SK-N-SH (cell line): Measurements from ENCODE around the gene CCDC74A. TPM values are rescaled to one million over a fixed set of nuclear protein-coding genes. Genes with fewer than 3 reads are reported as not detected.
A peak's percentile ranks its signal among the peaks of the same experiment; 100 is the strongest.

Experiments
- ELF1 ChIP-seq: IDR thresholded peaks from 2 replicates; pipeline ENCODE4 v1.4.0; 2012
- EP300 ChIP-seq, 2 experiments: IDR thresholded peaks; 2 replicates each; pipeline versions ENCODE4 v1.4.0 to v1.6.1; 2012; ENCODE audit warnings: borderline replicate concordance in 1 of 2, low read depth in 1 of 2, low read length in 1 of 2
- EZH2phosphoT487 ChIP-seq: fragments of 200-600 bp; sonication (generic); IDR thresholded peaks from 2 replicates; pipeline ENCODE4 v1.6.1; 2017; ENCODE audit warnings: low read depth, mixed run types, mild to moderate bottlenecking, antibody characterized with exemption, moderate library complexity, borderline replicate concordance
- FOSL2 ChIP-seq: IDR thresholded peaks from 2 replicates; pipeline ENCODE4 v1.4.0; 2012; ENCODE audit warnings: low read depth, mild to moderate bottlenecking, moderate library complexity, borderline replicate concordance
- FOXM1 ChIP-seq: IDR thresholded peaks from 2 replicates; pipeline ENCODE4 v1.4.0; 2012; ENCODE audit warnings: low read depth, mild to moderate bottlenecking
- GATA2 ChIP-seq: sonication (generic); formaldehyde crosslinking; IDR thresholded peaks from 2 replicates; pipeline ENCODE4 v1.5.0; 2020; ENCODE audit warnings: mild to moderate bottlenecking, missing genetic modification reagents
- MEF2A ChIP-seq: IDR thresholded peaks from 2 replicates; pipeline ENCODE4 v1.4.0; 2012; ENCODE audit warnings: low read depth, borderline replicate concordance
- SIN3A ChIP-seq: IDR thresholded peaks from 2 replicates; pipeline ENCODE4 v1.6.1; 2012; ENCODE audit warnings: low read depth, mild to moderate bottlenecking, low read length, moderate library complexity, borderline replicate concordance
- SMC3 ChIP-seq: IDR thresholded peaks from 2 replicates; pipeline ENCODE4 v1.6.1; 2012; ENCODE audit warnings: low read depth, low read length, improper control_type of control experiment
- polyA plus RNA-seq, 3 experiments: library from polyadenylated mRNA; depleted of rRNA; stranded (reverse); fragments of >200 nt; gene quantifications; 2 replicates each; pipeline ENCODE4 v1.2.3, GENCODE V29; 2012
- TF ChIP-seq, protein P1 (sequence below): IDR thresholded peaks from 2 replicates; pipeline ENCODE4 v1.6.1; 2012; ENCODE audit warnings: mild to moderate bottlenecking, low read depth, low read length, moderate library complexity
- TF ChIP-seq, protein P2 (sequence below): IDR thresholded peaks from 2 replicates; pipeline ENCODE4 v1.4.0; 2012; ENCODE audit warnings: low read depth, borderline replicate concordance
- TF ChIP-seq, protein P3 (sequence below): IDR thresholded peaks from 2 replicates; pipeline ENCODE4 v1.4.0; 2012; ENCODE audit warnings: low read depth
- TF ChIP-seq, protein P4 (sequence below): fragments of 150-350 bp; IDR thresholded peaks from 2 replicates; pipeline ENCODE4 v1.6.1; 2016; ENCODE audit warnings: mild to moderate bottlenecking, low read depth, low read length
- TF ChIP-seq, protein P5 (sequence below): fragments of 200-600 bp; sonication (generic); IDR thresholded peaks from 2 replicates; pipeline ENCODE4 v1.6.1; 2017; ENCODE audit warnings: antibody characterized with exemption, mild to moderate bottlenecking, moderate library complexity

The CCDC74A gene
- polyA plus RNA-seq, 1 of the 3 experiments (the other 2 are of a cell fraction) = 21.3 TPM

DNA sequence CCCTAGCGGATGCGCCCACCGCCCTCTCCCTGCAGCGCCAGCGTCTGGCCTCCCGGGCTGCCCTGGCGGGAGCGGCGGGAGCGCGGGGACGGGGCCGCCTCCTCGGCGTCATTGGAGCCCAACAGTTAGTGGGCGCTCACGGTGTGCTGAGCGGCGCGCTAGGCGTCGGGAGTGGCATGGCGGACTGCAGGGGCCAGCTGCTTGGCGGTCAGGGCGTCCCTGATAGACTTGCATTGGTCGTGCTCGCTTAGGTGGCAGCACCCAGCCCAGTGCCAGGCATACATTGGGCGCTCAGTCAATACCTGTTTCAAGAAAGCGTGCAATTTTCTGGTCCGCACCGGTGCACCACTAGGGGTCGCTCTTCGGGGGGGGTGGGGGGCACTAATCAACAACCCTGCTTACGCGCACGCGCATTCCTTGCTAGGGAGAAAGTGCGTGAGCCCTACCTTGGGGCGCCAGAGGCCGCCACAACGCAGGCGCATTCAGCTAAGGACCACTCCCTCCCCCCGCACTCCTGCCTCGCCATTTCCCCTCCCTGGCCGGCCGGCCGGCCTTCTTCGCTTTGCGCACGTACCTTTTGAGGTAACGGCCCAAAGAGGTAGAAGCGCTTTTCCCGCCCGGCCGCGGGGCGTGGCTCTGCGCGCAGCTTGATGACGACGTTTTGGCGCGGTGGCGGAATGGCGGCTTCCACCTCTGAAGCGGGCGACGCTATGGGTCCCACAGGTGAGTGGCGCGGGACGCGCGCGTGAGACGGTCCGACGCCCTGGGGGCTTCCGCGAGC, 35.1 kb upstream of the CCDC74A start (continued):
- TF ChIP-seq, protein P1, sequence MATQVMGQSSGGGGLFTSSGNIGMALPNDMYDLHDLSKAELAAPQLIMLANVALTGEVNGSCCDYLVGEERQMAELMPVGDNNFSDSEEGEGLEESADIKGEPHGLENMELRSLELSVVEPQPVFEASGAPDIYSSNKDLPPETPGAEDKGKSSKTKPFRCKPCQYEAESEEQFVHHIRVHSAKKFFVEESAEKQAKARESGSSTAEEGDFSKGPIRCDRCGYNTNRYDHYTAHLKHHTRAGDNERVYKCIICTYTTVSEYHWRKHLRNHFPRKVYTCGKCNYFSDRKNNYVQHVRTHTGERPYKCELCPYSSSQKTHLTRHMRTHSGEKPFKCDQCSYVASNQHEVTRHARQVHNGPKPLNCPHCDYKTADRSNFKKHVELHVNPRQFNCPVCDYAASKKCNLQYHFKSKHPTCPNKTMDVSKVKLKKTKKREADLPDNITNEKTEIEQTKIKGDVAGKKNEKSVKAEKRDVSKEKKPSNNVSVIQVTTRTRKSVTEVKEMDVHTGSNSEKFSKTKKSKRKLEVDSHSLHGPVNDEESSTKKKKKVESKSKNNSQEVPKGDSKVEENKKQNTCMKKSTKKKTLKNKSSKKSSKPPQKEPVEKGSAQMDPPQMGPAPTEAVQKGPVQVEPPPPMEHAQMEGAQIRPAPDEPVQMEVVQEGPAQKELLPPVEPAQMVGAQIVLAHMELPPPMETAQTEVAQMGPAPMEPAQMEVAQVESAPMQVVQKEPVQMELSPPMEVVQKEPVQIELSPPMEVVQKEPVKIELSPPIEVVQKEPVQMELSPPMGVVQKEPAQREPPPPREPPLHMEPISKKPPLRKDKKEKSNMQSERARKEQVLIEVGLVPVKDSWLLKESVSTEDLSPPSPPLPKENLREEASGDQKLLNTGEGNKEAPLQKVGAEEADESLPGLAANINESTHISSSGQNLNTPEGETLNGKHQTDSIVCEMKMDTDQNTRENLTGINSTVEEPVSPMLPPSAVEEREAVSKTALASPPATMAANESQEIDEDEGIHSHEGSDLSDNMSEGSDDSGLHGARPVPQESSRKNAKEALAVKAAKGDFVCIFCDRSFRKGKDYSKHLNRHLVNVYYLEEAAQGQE = 0 out of 2 replicates have a peak, but pooled peaks have one; percentile 27
- TF ChIP-seq EZH2phosphoT487 = no peak
- TF ChIP-seq EP300 (IDR thresholded peaks at IDR 0.05; ENCODE audit: borderline replicate concordance in 1 of 2, low read depth in 1 of 2, low read length in 1 of 2) = no peak
- TF ChIP-seq FOXM1 = no peak
- TF ChIP-seq, protein P2, sequence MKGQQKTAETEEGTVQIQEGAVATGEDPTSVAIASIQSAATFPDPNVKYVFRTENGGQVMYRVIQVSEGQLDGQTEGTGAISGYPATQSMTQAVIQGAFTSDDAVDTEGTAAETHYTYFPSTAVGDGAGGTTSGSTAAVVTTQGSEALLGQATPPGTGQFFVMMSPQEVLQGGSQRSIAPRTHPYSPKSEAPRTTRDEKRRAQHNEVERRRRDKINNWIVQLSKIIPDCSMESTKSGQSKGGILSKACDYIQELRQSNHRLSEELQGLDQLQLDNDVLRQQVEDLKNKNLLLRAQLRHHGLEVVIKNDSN = no peak
- TF ChIP-seq SIN3A = 0 out of 2 replicates have a peak, but pooled peaks have one; percentile 44
- no peak for TF ChIP-seq FOSL2
- TF ChIP-seq MEF2A = no peak
- no peak for TF ChIP-seq GATA2 (CRISPR knock-in tag)
- TF ChIP-seq, protein P3, sequence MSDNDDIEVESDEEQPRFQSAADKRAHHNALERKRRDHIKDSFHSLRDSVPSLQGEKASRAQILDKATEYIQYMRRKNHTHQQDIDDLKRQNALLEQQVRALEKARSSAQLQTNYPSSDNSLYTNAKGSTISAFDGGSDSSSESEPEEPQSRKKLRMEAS = peak; percentile 74
- peak; percentile 60; the same call in 1 of the 2 replicates for TF ChIP-seq ELF1
- peak; percentile 17; the same call in 1 of the 2 replicates for TF ChIP-seq SMC3
- TF ChIP-seq, protein P4, sequence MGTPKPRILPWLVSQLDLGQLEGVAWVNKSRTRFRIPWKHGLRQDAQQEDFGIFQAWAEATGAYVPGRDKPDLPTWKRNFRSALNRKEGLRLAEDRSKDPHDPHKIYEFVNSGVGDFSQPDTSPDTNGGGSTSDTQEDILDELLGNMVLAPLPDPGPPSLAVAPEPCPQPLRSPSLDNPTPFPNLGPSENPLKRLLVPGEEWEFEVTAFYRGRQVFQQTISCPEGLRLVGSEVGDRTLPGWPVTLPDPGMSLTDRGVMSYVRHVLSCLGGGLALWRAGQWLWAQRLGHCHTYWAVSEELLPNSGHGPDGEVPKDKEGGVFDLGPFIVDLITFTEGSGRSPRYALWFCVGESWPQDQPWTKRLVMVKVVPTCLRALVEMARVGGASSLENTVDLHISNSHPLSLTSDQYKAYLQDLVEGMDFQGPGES = no peak
- TF ChIP-seq, protein P5, sequence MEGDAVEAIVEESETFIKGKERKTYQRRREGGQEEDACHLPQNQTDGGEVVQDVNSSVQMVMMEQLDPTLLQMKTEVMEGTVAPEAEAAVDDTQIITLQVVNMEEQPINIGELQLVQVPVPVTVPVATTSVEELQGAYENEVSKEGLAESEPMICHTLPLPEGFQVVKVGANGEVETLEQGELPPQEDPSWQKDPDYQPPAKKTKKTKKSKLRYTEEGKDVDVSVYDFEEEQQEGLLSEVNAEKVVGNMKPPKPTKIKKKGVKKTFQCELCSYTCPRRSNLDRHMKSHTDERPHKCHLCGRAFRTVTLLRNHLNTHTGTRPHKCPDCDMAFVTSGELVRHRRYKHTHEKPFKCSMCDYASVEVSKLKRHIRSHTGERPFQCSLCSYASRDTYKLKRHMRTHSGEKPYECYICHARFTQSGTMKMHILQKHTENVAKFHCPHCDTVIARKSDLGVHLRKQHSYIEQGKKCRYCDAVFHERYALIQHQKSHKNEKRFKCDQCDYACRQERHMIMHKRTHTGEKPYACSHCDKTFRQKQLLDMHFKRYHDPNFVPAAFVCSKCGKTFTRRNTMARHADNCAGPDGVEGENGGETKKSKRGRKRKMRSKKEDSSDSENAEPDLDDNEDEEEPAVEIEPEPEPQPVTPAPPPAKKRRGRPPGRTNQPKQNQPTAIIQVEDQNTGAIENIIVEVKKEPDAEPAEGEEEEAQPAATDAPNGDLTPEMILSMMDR = peak; percentile 95
